IMR-90 (cell line): ENCODE data around the gene KIF20B. TPM values are rescaled to one million over a fixed set of nuclear protein-coding genes. Genes with fewer than 3 reads are reported as not detected.

Source experiments
- ATAC-seq: fragments of 200-7000 bp; cut with Tn5 transposase; 2 replicates; pipeline ENCODE4 v1.9.1; 2020; ENCODE audit warnings: low read depth, mild to moderate bottlenecking, moderate library complexity
- BruUV-seq: library from RNA; stranded (reverse); fragments of 400-500 nt; replicated peaks from 2 replicates; lab custom pipeline; 2021; lab: Mats Ljungman, UMichigan
- CTCF ChIA-PET: fragments of 300-600 bp; formaldehyde crosslinking; extraction: SDS; loops from one replicate; lab custom pipeline; 2021; ENCODE audit warnings: antibody characterized with exemption; lab: Yijun Ruan, JAX
- POLR2A ChIA-PET: fragments of 300-600 bp; sonication (Branson Sonifier 250); formaldehyde crosslinking; loops from one replicate; lab custom pipeline; 2022; ENCODE audit warnings: antibody characterized with exemption; ENCODE audit not compliant: unreplicated experiment; lab: Charles Lee
- DNase-seq: peaks from one replicate; pipeline ENCODE4 v3.0.0; 2013
- H2AFZ ChIP-seq: replicated peaks from 2 replicates; pipeline ENCODE3; 2013; ENCODE audit warnings: low read length, mild to moderate bottlenecking; ENCODE audit not compliant: poor library complexity
- H2AK5ac ChIP-seq: 2 replicates; pipeline ENCODE4 v1.6.1; 2013; ENCODE audit warnings: low read depth, low read length, inconsistent platforms
- H2AK9ac ChIP-seq: replicated peaks from 2 replicates; pipeline ENCODE3; 2013; ENCODE audit warnings: mild to moderate bottlenecking, low read depth, low read length, moderate library complexity; ENCODE audit not compliant: poor library complexity
- H2BK120ac ChIP-seq: 2 replicates; pipeline ENCODE4 v1.6.1; 2013; ENCODE audit warnings: low read depth, low read length, inconsistent platforms
- H2BK15ac ChIP-seq: 3 replicates; pipeline ENCODE4 v1.6.1; 2013; ENCODE audit warnings: low read depth, low read length, inconsistent platforms
- H2BK20ac ChIP-seq: 2 replicates; pipeline ENCODE4 v1.6.1; 2013; ENCODE audit warnings: low read depth, mild to moderate bottlenecking, inconsistent platforms, low read length, moderate library complexity
- H2BK5ac ChIP-seq: 2 replicates; pipeline ENCODE4 v1.6.1; 2013; ENCODE audit warnings: mild to moderate bottlenecking, low read depth, low read length, inconsistent platforms; ENCODE audit not compliant: poor library complexity, severe bottlenecking
- H3K14ac ChIP-seq: replicated peaks from 2 replicates; pipeline ENCODE4 v1.6.1; 2013; ENCODE audit warnings: low read depth, low read length, inconsistent platforms
- H3K18ac ChIP-seq: 2 replicates; pipeline ENCODE4 v1.6.1; 2013; ENCODE audit warnings: low read depth, low read length, control low read depth
- H3K23ac ChIP-seq: 2 replicates; pipeline ENCODE4 v1.6.1; 2013; ENCODE audit warnings: low read depth, low read length, inconsistent platforms
- H3K27ac ChIP-seq: 2 replicates; pipeline ENCODE4 v1.5.1; 2013; ENCODE audit warnings: mild to moderate bottlenecking, control low read depth, low read length; ENCODE audit not compliant: insufficient read depth
- H3K27me3 ChIP-seq: 2 replicates; pipeline ENCODE4 v1.6.1; 2013; ENCODE audit warnings: low read length; ENCODE audit not compliant: control insufficient read depth, insufficient read depth
- H3K36me3 ChIP-seq: 2 replicates; pipeline ENCODE4 v1.6.1; 2013; ENCODE audit warnings: low read length, mixed read lengths; ENCODE audit not compliant: control insufficient read depth, insufficient read depth
- H3K4ac ChIP-seq: 2 replicates; pipeline ENCODE4 v1.6.1; 2013; ENCODE audit warnings: low read depth, low read length, inconsistent platforms
- H3K4me1 ChIP-seq: 2 replicates; pipeline ENCODE4 v1.6.1; 2013; ENCODE audit warnings: low read length, mixed read lengths; ENCODE audit not compliant: control insufficient read depth, insufficient read depth
- H3K4me2 ChIP-seq: 2 replicates; pipeline ENCODE4 v1.6.1; 2013; ENCODE audit warnings: low read depth, mild to moderate bottlenecking, control low read depth, low read length, moderate library complexity
- H3K4me3 ChIP-seq: 2 replicates; pipeline ENCODE4 v1.5.1; 2013; ENCODE audit warnings: low read depth, mild to moderate bottlenecking, control low read depth, low read length, moderate library complexity; ENCODE audit not compliant: insufficient read depth
- H3K56ac ChIP-seq: 2 replicates; pipeline ENCODE4 v1.6.1; 2013; ENCODE audit warnings: low read length, inconsistent platforms; ENCODE audit not compliant: insufficient read depth; ENCODE audit errors: extremely low read depth
- H3K79me1 ChIP-seq, 2 experiments: 2 replicates each; pipeline ENCODE4 v1.6.1; 2013; ENCODE audit warnings: low read length in 2 of 2, inconsistent platforms in 1 of 2, low read depth in 1 of 2
- H3K9ac ChIP-seq: 2 replicates; pipeline ENCODE4 v1.6.1; 2013; ENCODE audit warnings: low read depth, low read length, control low read depth
- H3K9me1 ChIP-seq: 2 replicates; pipeline ENCODE4 v1.6.1; 2013; ENCODE audit warnings: low read length, inconsistent platforms; ENCODE audit not compliant: insufficient read depth
- H3K9me3 ChIP-seq: 2 replicates; pipeline ENCODE4 v1.6.1; 2013; ENCODE audit warnings: low read length; ENCODE audit not compliant: control insufficient read depth, insufficient read depth
- H4K20me1 ChIP-seq: 2 replicates; pipeline ENCODE4 v1.6.1; 2013; ENCODE audit warnings: low read length, inconsistent platforms; ENCODE audit not compliant: insufficient read depth
- H4K5ac ChIP-seq: 2 replicates; pipeline ENCODE4 v1.6.1; 2013; ENCODE audit warnings: mild to moderate bottlenecking, low read depth, low read length, control low read depth
- H4K8ac ChIP-seq, 2 experiments: 2 replicates each; pipeline ENCODE4 v1.6.1; 2013; ENCODE audit warnings: low read depth in 2 of 2, low read length in 2 of 2, control low read depth in 1 of 2, inconsistent platforms in 1 of 2
- H4K91ac ChIP-seq: 2 replicates; pipeline ENCODE4 v1.6.1; 2013; ENCODE audit warnings: low read depth, low read length, inconsistent platforms; ENCODE audit not compliant: insufficient read depth
- CEBPB ChIP-seq: IDR thresholded peaks from 2 replicates; pipeline ENCODE4 v1.6.1; 2012; ENCODE audit warnings: low read depth, low read length, improper control_type of control experiment
- CHD1 ChIP-seq: IDR thresholded peaks from 2 replicates; pipeline ENCODE4 v1.6.1; 2012; ENCODE audit warnings: low read depth, low read length, improper control_type of control experiment
- FOS ChIP-seq: fragments of 150-350 bp; IDR thresholded peaks from 2 replicates; pipeline ENCODE4 v1.6.1; 2016; ENCODE audit warnings: low read depth, low read length
- MAFK ChIP-seq: IDR thresholded peaks from 2 replicates; pipeline ENCODE4 v1.6.1; 2012; ENCODE audit warnings: low read depth, low read length, improper control_type of control experiment
- MAZ ChIP-seq: IDR thresholded peaks from 2 replicates; pipeline ENCODE4 v1.6.1; 2012; ENCODE audit warnings: low read depth, mild to moderate bottlenecking, low read length, improper control_type of control experiment, moderate library complexity, borderline replicate concordance
- RCOR1 ChIP-seq: IDR thresholded peaks from 2 replicates; pipeline ENCODE4 v1.6.1; 2012; ENCODE audit warnings: mild to moderate bottlenecking, low read length, improper control_type of control experiment; ENCODE audit not compliant: insufficient replicate concordance
- RFX5 ChIP-seq: IDR thresholded peaks from 2 replicates; pipeline ENCODE4 v1.8.0; 2012; ENCODE audit warnings: low read depth, mild to moderate bottlenecking, low read length, moderate library complexity
- SMC3 ChIP-seq: fragments of 150-350 bp; IDR thresholded peaks from 2 replicates; pipeline ENCODE4 v1.6.1; 2016; ENCODE audit warnings: low read depth, mild to moderate bottlenecking, antibody characterized with exemption, low read length, moderate library complexity
- WGBS, 2 experiments: methylation state at CpG; one replicate each; pipeline versions ENCODE4 v1.1.5 to v1.1.7; 2013; ENCODE audit warnings: missing lambda C conversion rate in 2 of 2; ENCODE audit not compliant: insufficient read length in 1 of 2; ENCODE audit errors: extremely low coverage in 2 of 2; 5-methylcytosine and 5-hydroxymethylcytosine counted together
- dilution Hi-C: fragments of 300-500 bp; cut with HindIII; formaldehyde crosslinking; loops from one replicate; pipeline ENCODE4 v1.14.3; 2018; ENCODE audit warnings: low sequenced_read_pairs; ENCODE audit not compliant: unreplicated experiment
- in situ Hi-C: fragments of 300-500 bp; cut with MboI; formaldehyde crosslinking; loops from 3 replicates; pipeline ENCODE4 v1.14.3; 2019; ENCODE audit warnings: low sequenced_read_pairs, inconsistent platforms, mixed read lengths
- intact Hi-C: fragments of 100-400 bp; cut with micrococcal nuclease; formaldehyde crosslinking; loops from 2 replicates; pipeline ENCODE4 v1.10.0; 2022
- polyA plus RNA-seq, 3 experiments: library from polyadenylated mRNA; depleted of rRNA; stranded (reverse); fragments of >200 nt; gene quantifications; 2 replicates each; pipeline ENCODE4 v1.2.3, GENCODE V29; 2012; ENCODE audit warnings: low replicate concordance in 1 of 3
- total RNA-seq: library from RNA; depleted of rRNA; stranded (reverse); fragments of >200 nt; gene quantifications from 2 replicates; pipeline ENCODE4 v1.2.3, GENCODE V29; 2012

KIF20B gene
- total and polyA plus RNA-seq, 2 of the 4 experiments (the other 2 are of a cell fraction) = 3.1 to 23.5 TPM

GRCh38 chr10:89810908-89811525, 109.6 kb downstream of the KIF20B start:
- ChIA-PET CTCF (no interaction called here), POLR2A (no interaction called here)
- no peaks in the 10 kb centered on the region for H4K20me1 ChIP-seq
- no peak overlapping the region for H2AK5ac ChIP-seq
- H3K36me3 ChIP-seq = no peaks in the 10 kb centered on the region
- H3K18ac ChIP-seq = no peak overlapping the region
- no peak overlapping the region for H2BK120ac ChIP-seq
- H3K9me1 ChIP-seq = peaks cover 2% of the 10 kb centered on the region
- no peak overlapping the region for H3K27ac ChIP-seq
- no peak overlapping the region for H3K4me2 ChIP-seq
- H3K9me3 ChIP-seq = no peaks in the 10 kb centered on the region
- no peak overlapping the region for H3K4ac ChIP-seq
- H4K8ac ChIP-seq = no peak overlapping the region
- H2BK5ac ChIP-seq = no peak overlapping the region
- H3K27me3 ChIP-seq = peaks cover 21% of the 10 kb centered on the region
- H2AK9ac ChIP-seq = no peak overlapping the region
- no peaks in the 10 kb centered on the region for H3K4me1 ChIP-seq
- dilution Hi-C loops = no loop called here
- no peak overlapping the region for H2BK20ac ChIP-seq
- no peak for TF ChIP-seq MAZ
- no peak for TF ChIP-seq CEBPB
- TF ChIP-seq CHD1 = no peak
- no peak for TF ChIP-seq FOS
- no peak for TF ChIP-seq RCOR1
- TF ChIP-seq RFX5 = no peak
- TF ChIP-seq SMC3 = no peak
- no peak for TF ChIP-seq MAFK
- DNase-seq = no peak
- WGBS, 2 experiments = 100% methylated on average over 1 of the region's 4 CpGs; no CpG with 5 or more reads in 1 of the 2 experiments
- intact Hi-C loops = no loop called here
- BruUV-seq = no TSS peak
- H3K79me1 ChIP-seq = no peaks in the 10 kb centered on the region
- H2BK15ac ChIP-seq = no peak overlapping the region
- no peak overlapping the region for H4K91ac ChIP-seq
- H3K14ac ChIP-seq = no peak overlapping the region
- no peak overlapping the region for H3K4me3 ChIP-seq
- H4K5ac ChIP-seq = no peak overlapping the region
- H3K9ac ChIP-seq = no peak overlapping the region
- H3K23ac ChIP-seq = no peak overlapping the region
- H3K56ac ChIP-seq = no peak overlapping the region
- no peak overlapping the region for H2AFZ ChIP-seq
- no peak for ATAC-seq
- in situ Hi-C loops = no loop called here
